Activated T-helper 1 cell treated with anti-CD3 and anti-CD28 coated beads, Interleukin-12 subunit alpha, Interleukin-12 subunit beta, Interleukin-2, Interleukin-4 antibody, amounts not matched to agents 30 ng/mL and 10 ng/mL and 1 ng/mL, durations not matched to agents 14 hours and 24 hours and 36 hours (primary cell): ENCODE data around the gene UBE2C. TPM values are rescaled to one million over a fixed set of nuclear protein-coding genes. Genes with fewer than 3 reads are reported as not detected.

ENCODE experiments used
- DNase-seq: peaks from one replicate; pipeline ENCODE4 v3.0.0; 2021; ENCODE audit warnings: low spot score
- H3K27ac Mint-ChIP-seq: one replicate; pipeline ENCODE4 v1.8.0; 2021; ENCODE audit warnings: mild to moderate bottlenecking, mixed read lengths
- H3K27me3 Mint-ChIP-seq: one replicate; pipeline ENCODE4 v1.8.0; 2022; ENCODE audit warnings: mild to moderate bottlenecking, moderate library complexity, mixed read lengths; ENCODE audit not compliant: insufficient read depth
- H3K36me3 Mint-ChIP-seq: one replicate; pipeline ENCODE4 v1.8.0; 2021; ENCODE audit warnings: low read depth, mixed read lengths
- H3K4me1 Mint-ChIP-seq: one replicate; pipeline ENCODE4 v1.8.0; 2021; ENCODE audit warnings: low read depth, mixed read lengths
- H3K4me3 Mint-ChIP-seq: one replicate; pipeline ENCODE4 v1.8.0; 2021; ENCODE audit warnings: mild to moderate bottlenecking, moderate library complexity, mixed read lengths
- H3K9me3 Mint-ChIP-seq: one replicate; pipeline ENCODE4 v1.8.0; 2021; ENCODE audit warnings: mixed read lengths
- intact Hi-C: fragments of 100-400 bp; cut with micrococcal nuclease; formaldehyde crosslinking; loops from one replicate; pipeline ENCODE4 v1.15.1; 2024
- total RNA-seq: library from RNA; stranded (reverse); gene quantifications from 2 replicates; pipeline ENCODE4 v1.2.3, GENCODE V29; 2022

UBE2C gene
- total RNA-seq, 1 donor from 2014 or later = 114 TPM

- intact Hi-C loops = no loop called here
- no peak for DNase-seq
- H3K36me3 Mint-ChIP-seq = peaks cover 13% of the 10 kb centered on the region
- H3K4me1 Mint-ChIP-seq = peaks cover 33% of the 10 kb centered on the region
- H3K9me3 Mint-ChIP-seq = no peaks in the 10 kb centered on the region
- no peak overlapping the region for H3K4me3 Mint-ChIP-seq
- H3K27ac Mint-ChIP-seq = no peak overlapping the region
- no peaks in the 10 kb centered on the region for H3K27me3 Mint-ChIP-seq
Measured at GRCh38 chr20:45860560-45861220, 48.2 kb downstream of the UBE2C start.

DNA sequence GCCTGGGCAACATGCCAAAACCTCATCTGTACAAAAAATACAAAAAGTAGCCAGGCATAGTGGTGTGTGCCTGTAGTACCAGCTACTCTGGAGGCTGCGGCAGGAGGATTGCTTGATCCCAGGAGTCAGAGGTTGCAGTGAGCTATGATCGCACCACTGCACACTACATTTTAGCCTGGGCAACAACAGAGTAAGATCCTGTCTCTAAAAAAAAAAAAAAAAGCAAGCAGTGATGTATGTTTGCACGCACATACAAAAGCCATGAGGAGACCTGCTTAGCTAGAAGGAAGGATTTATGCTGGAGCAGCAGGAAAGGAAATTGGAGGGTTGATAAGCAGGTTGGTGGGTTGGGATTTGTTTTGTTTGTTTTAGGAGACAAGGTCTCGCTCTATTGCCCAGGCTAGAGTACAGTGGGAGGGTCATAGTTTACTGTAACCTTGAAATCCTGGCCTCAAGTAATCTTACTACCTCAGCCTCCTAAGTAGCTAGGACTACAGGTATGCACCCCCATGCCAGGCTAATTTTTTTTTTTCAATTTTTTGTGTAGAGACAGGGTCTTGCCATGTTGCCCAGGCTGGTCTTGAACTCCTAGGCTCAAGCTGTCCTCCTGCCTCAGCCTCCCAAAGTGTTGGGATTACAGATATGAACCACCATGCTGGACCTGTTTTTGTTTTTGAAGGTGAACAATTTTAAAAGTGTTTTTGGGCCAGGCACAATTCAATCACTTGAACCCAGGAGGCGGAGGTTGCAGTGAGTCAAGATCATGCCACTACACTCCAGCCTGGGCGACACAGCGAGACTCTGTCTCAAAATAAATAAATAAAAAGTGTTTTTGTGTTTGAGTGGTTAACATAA lies 49.0 kb downstream of the UBE2C start:
- no peak for DNase-seq
- no peak overlapping the region for H3K27ac Mint-ChIP-seq
- peaks cover 13% of the 10 kb centered on the region for H3K36me3 Mint-ChIP-seq
- H3K9me3 Mint-ChIP-seq = no peaks in the 10 kb centered on the region
- intact Hi-C loops = no loop called here
- H3K4me1 Mint-ChIP-seq = peaks cover 26% of the 10 kb centered on the region
- no peak overlapping the region for H3K4me3 Mint-ChIP-seq
- H3K27me3 Mint-ChIP-seq = no peaks in the 10 kb centered on the region

DNA sequence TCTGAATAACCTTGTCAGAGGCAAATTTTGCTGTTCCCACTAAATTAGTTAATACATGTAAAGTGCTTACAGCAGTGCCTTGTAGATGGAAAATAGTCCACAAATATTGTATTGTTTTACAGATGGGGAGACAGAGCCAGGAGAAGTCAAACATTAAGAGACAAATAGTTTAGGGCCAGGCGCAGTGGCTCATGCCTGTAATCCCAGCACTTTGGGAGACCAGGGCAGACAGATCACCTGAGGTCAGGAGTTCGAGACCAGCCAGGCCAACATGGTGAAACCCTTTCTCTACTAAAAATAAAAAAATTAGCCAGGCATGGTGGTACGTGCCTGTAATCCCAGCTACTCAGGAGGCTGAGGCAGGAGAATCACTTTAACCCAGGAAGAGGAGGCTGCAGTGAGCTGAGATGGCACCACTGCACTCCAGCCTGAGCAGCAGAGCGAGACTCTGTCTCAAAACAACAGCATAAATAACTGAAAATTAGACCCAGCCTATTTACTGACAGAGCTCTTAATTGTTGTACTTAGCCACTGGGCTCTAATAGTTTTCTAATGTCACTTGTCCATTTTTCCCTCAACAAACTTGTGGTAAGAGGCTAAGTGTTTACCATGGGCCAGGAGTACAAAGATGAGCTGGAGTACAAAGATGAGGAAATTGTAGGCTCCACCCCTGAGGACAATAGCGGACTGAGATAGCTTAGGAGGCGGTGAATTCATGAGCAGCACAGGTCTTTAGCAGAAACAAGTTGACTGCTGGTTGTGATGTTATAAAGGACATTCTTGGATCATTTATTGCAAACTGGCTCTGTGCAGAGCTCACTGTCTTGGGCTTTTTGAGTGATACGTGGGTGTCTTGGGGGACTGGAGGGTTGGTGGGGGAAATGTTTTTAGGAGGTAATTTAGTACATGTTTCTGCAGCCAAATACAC lies 51.4 kb downstream of the UBE2C start:
- Mint-ChIP-seq H3K9me3 (no peaks in the 10 kb centered on the region), H3K27ac (no peak overlapping the region), H3K4me3 (no peak overlapping the region), H3K36me3 (peaks cover 7% of the 10 kb centered on the region), H3K4me1 (peaks cover 8% of the 10 kb centered on the region), H3K27me3 (no peaks in the 10 kb centered on the region)
- intact Hi-C loops = no loop called here
- DNase-seq = no peak

DNA sequence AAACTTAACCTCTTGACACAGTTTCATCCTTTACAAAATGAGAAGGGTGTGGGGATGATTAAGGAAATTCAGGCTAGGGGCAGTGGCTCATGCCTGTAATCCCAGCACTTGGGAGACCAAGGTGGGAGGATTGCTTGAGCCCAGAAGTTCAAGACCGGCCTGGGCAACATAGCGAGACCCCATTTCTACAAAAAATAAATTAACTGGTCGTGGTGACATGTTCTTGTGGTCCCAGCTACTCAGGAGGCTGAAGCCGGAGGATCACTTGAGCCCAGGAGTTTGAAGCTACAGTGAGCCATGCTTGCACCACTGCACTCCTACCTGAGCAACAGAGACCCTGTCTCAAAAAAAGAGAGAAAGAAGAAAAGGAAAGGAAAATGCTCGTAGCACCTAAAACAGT lies 54.0 kb downstream of the UBE2C start:
- Mint-ChIP-seq H3K27me3 (no peaks in the 10 kb centered on the region), H3K36me3 (no peaks in the 10 kb centered on the region), H3K9me3 (no peaks in the 10 kb centered on the region), H3K4me3 (no peak overlapping the region), H3K4me1 (no peaks in the 10 kb centered on the region), H3K27ac (no peak overlapping the region)
- DNase-seq = no peak
- intact Hi-C loops = no loop called here

Other genes starting within 250 kb of the UBE2C start
- gene WFDC8, start 233.4 kb upstream of the UBE2C start, total RNA-seq = not detected in 2 replicates
- not detected in 2 replicates for gene WFDC10A, start 182.9 kb upstream of the UBE2C start, total RNA-seq
- not detected in 2 replicates for gene WFDC9, start 181.4 kb upstream of the UBE2C start, total RNA-seq
- not detected in 2 replicates for gene WFDC11, start 142.4 kb upstream of the UBE2C start, total RNA-seq
- not detected in 2 replicates for gene WFDC13, start 110.6 kb upstream of the UBE2C start, total RNA-seq
- gene WFDC10B, start 107.6 kb upstream of the UBE2C start, total RNA-seq = not detected in 2 replicates
- not detected in 2 replicates for gene SPINT4, start 90.3 kb upstream of the UBE2C start, total RNA-seq
- gene WFDC3, start 20.8 kb upstream of the UBE2C start, total RNA-seq = not detected in 2 replicates
- 35.6 and 40.1 TPM in 2 replicates for gene DNTTIP1, start 20.7 kb upstream of the UBE2C start, total RNA-seq
- gene TNNC2, start 14.7 kb downstream of the UBE2C start, total RNA-seq = not detected in 2 replicates
- gene SNX21, start 21.2 kb downstream of the UBE2C start, total RNA-seq = 0.75 and 1.1 TPM in 2 replicates
- gene ACOT8, start 44.7 kb downstream of the UBE2C start, total RNA-seq = 26.5 and 27.2 TPM in 2 replicates
- 5.8 and 6.2 TPM in 2 replicates for gene ZSWIM3, start 45.0 kb downstream of the UBE2C start, total RNA-seq
- gene ZSWIM1, start 68.6 kb downstream of the UBE2C start, total RNA-seq = 7.5 and 7.8 TPM in 2 replicates
- gene SPATA25, start 75.0 kb downstream of the UBE2C start, total RNA-seq = 0.59 and 1.1 TPM in 2 replicates
- gene NEURL2, start 78.6 kb downstream of the UBE2C start, total RNA-seq = 1.9 and 3.4 TPM in 2 replicates
- gene CTSA, start 78.7 kb downstream of the UBE2C start, total RNA-seq = 43.0 and 46.9 TPM in 2 replicates
- gene PLTP, start 99.5 kb downstream of the UBE2C start, total RNA-seq = 1.5 and 1.9 TPM in 2 replicates
- gene PCIF1, start 122.0 kb downstream of the UBE2C start, total RNA-seq = 27.9 and 28.5 TPM in 2 replicates
- 38.3 and 40.9 TPM in 2 replicates for gene ZNF335, start 159.6 kb downstream of the UBE2C start, total RNA-seq
- 0.08 TPM in 1 of 2 replicates, not detected in the other for gene MMP9, start 196.3 kb downstream of the UBE2C start, total RNA-seq
- gene SLC12A5, start 216.6 kb downstream of the UBE2C start, total RNA-seq = 0.42 TPM in 1 of 2 replicates, not detected in the other